H1 (cell line): Measurements from ENCODE around the gene ADPRM. TPM values are rescaled to one million over a fixed set of nuclear protein-coding genes. Genes with fewer than 3 reads are reported as not detected.

Source experiments
- CTCF ChIA-PET: fragments of 300-600 bp; sonication (Branson Sonifier 250); formaldehyde crosslinking; loops from one replicate; lab custom pipeline; 2021; ENCODE audit not compliant: partially characterized antibody; lab: Charles Lee
- POLR2A ChIA-PET: fragments of 300-600 bp; sonication (Branson Sonifier 250); formaldehyde crosslinking; loops from one replicate; lab custom pipeline; 2021; ENCODE audit warnings: inconsistent platforms; ENCODE audit not compliant: partially characterized antibody; lab: Charles Lee
- DNase-seq, 2 experiments: peaks; one replicate each; pipeline versions ENCODE4 v3.0.0 to v3.0.0-alpha.2; 2010 to 2022; ENCODE audit warnings: low spot score in 2 of 2, low read depth in 1 of 2, mixed read lengths in 1 of 2
- FAIRE-seq: peaks from 2 replicates; lab custom pipeline; 2011; peaks lifted over from hg19 to GRCh38; lab: Jason Lieb, UNC
- H2AFZ ChIP-seq: 2 replicates; pipeline ENCODE4 v1.8.1; 2012; ENCODE audit warnings: low read length, inconsistent platforms
- H2AK5ac ChIP-seq: 2 replicates; pipeline ENCODE4 v1.6.1; 2013; ENCODE audit warnings: low read depth, low read length
- H2BK120ac ChIP-seq: replicated peaks from 2 replicates; pipeline ENCODE3; 2013; ENCODE audit warnings: low read depth, low read length, inconsistent platforms
- H2BK12ac ChIP-seq: 2 replicates; pipeline ENCODE4 v1.6.1; 2013; ENCODE audit warnings: low read depth, low read length
- H2BK15ac ChIP-seq: 2 replicates; pipeline ENCODE4 v1.6.1; 2013; ENCODE audit warnings: low read length
- H2BK20ac ChIP-seq: 2 replicates; pipeline ENCODE4 v1.6.1; 2013; ENCODE audit warnings: low read length
- H2BK5ac ChIP-seq: 2 replicates; pipeline ENCODE4 v1.6.1; 2013; ENCODE audit warnings: low read depth, low read length
- H3K14ac ChIP-seq: 2 replicates; pipeline ENCODE4 v1.6.1; 2013; ENCODE audit warnings: inconsistent platforms; ENCODE audit not compliant: insufficient read length
- H3K18ac ChIP-seq: 2 replicates; pipeline ENCODE4 v1.6.1; 2013; ENCODE audit warnings: low read length; ENCODE audit errors: extremely low read depth
- H3K23ac ChIP-seq: 2 replicates; pipeline ENCODE4 v1.6.1; 2013; ENCODE audit warnings: inconsistent platforms; ENCODE audit not compliant: insufficient read length
- H3K23me2 ChIP-seq: 2 replicates; pipeline ENCODE4 v1.6.1; 2013; ENCODE audit warnings: low read depth, low read length
- H3K27ac ChIP-seq: 2 replicates; pipeline ENCODE4 v1.6.1; 2011; ENCODE audit warnings: low read depth, low read length, inconsistent platforms
- H3K27me3 ChIP-seq, 4 experiments: replicated peaks in 1 of 4; 1 replicate in 1 of 4; 2 replicates in 3 of 4; pipeline versions ENCODE4 v1.6.1 to v1.8.1; 2011 to 2013; ENCODE audit warnings: low read length in 3 of 4, mild to moderate bottlenecking in 3 of 4, inconsistent platforms in 2 of 4, mixed read lengths in 2 of 4, moderate library complexity in 1 of 4; ENCODE audit not compliant: control insufficient read depth in 3 of 4, insufficient read depth in 3 of 4; ENCODE audit errors: extremely low read depth in 1 of 4
- H3K36me3 ChIP-seq, 4 experiments: 2 replicates each; pipeline versions ENCODE4 v1.6.1 to v1.8.1; 2011 to 2013; ENCODE audit warnings: mild to moderate bottlenecking in 4 of 4, low read length in 3 of 4, moderate library complexity in 2 of 4, control low read depth in 1 of 4, inconsistent platforms in 1 of 4; ENCODE audit not compliant: insufficient read depth in 4 of 4, control insufficient read depth in 2 of 4
- H3K4ac ChIP-seq: replicated peaks from 2 replicates; pipeline ENCODE3; 2013; ENCODE audit warnings: low read length, low read depth, mixed read lengths, inconsistent platforms; ENCODE audit not compliant: insufficient read length
- H3K4me1 ChIP-seq, 4 experiments: replicated peaks in 1 of 4; 1 replicate in 1 of 4; 2 replicates in 3 of 4; pipeline versions ENCODE4 v1.6.1 to v1.8.1; 2011 to 2013; ENCODE audit warnings: low read length in 3 of 4, inconsistent platforms in 2 of 4, mixed read lengths in 1 of 4; ENCODE audit not compliant: insufficient read depth in 4 of 4, control insufficient read depth in 3 of 4
- H3K4me2 ChIP-seq, 2 experiments: 2 replicates each; pipeline versions ENCODE4 v1.6.1 to v1.8.1; 2011 to 2013; ENCODE audit warnings: low read depth in 2 of 2, low read length in 2 of 2, control low read depth in 1 of 2, inconsistent platforms in 1 of 2, mild to moderate bottlenecking in 1 of 2; ENCODE audit not compliant: insufficient read depth in 1 of 2
- H3K4me3 ChIP-seq, 4 experiments: fragments of 200-600, 300-600 bp in 1 of 4; sonication (generic), shearing (Covaris generic), sonication (Bioruptor Twin) in 1 of 4; 2 replicates each; pipeline versions ENCODE4 v1.5.1 to v1.8.1; 2011 to 2016; ENCODE audit warnings: low read length in 4 of 4, low read depth in 3 of 4, control low read depth in 2 of 4, inconsistent platforms in 2 of 4, mild to moderate bottlenecking in 2 of 4, mixed read lengths in 1 of 4, moderate library complexity in 1 of 4; ENCODE audit not compliant: insufficient read depth in 2 of 4; ENCODE audit errors: extremely low read depth in 1 of 4
- H3K56ac ChIP-seq: replicated peaks from 2 replicates; pipeline ENCODE3; 2013; ENCODE audit warnings: low read depth, mild to moderate bottlenecking, mixed read lengths, low read length, inconsistent platforms; ENCODE audit not compliant: insufficient read length
- H3K79me1 ChIP-seq: 2 replicates; pipeline ENCODE4 v1.6.1; 2013; ENCODE audit warnings: low read depth, low read length, control low read depth
- H3K79me2 ChIP-seq, 2 experiments: 2 replicates each; pipeline versions ENCODE4 v1.6.1 to v1.8.1; 2012 to 2013; ENCODE audit warnings: low read length in 2 of 2, mild to moderate bottlenecking in 2 of 2, inconsistent platforms in 1 of 2; ENCODE audit not compliant: insufficient read depth in 2 of 2, control insufficient read depth in 1 of 2
- H3K9ac ChIP-seq, 4 experiments: replicated peaks in 1 of 4; 1 replicate in 1 of 4; 2 replicates in 3 of 4; pipeline versions ENCODE4 v1.6.1 to v1.8.1; 2011 to 2013; ENCODE audit warnings: low read depth in 3 of 4, low read length in 3 of 4, control low read depth in 2 of 4, mild to moderate bottlenecking in 2 of 4, moderate library complexity in 2 of 4, inconsistent platforms in 1 of 4; ENCODE audit errors: extremely low read depth in 1 of 4
- H3K9me3 ChIP-seq, 2 experiments: 2 replicates each; pipeline versions ENCODE4 v1.6.1 to v1.8.1; 2012 to 2013; ENCODE audit warnings: mild to moderate bottlenecking in 2 of 2, moderate library complexity in 2 of 2, control low read depth in 1 of 2, inconsistent platforms in 1 of 2, low read depth in 1 of 2, low read length in 1 of 2, mixed read lengths in 1 of 2; ENCODE audit not compliant: insufficient read depth in 2 of 2
- H4K20me1 ChIP-seq, 2 experiments: replicated peaks in 1 of 2; 2 replicates each; pipeline versions ENCODE3 to v1.8.1; 2011 to 2013; ENCODE audit warnings: inconsistent platforms in 2 of 2, low read length in 2 of 2, mild to moderate bottlenecking in 1 of 2; ENCODE audit not compliant: insufficient read depth in 2 of 2, control insufficient read depth in 1 of 2
- H4K5ac ChIP-seq: 2 replicates; pipeline ENCODE4 v1.6.1; 2013; ENCODE audit warnings: low read length, low read depth, mixed read lengths, inconsistent platforms; ENCODE audit not compliant: insufficient read length
- H4K8ac ChIP-seq: 2 replicates; pipeline ENCODE4 v1.8.0; 2013; ENCODE audit warnings: mild to moderate bottlenecking, moderate library complexity, low read length, inconsistent platforms; ENCODE audit not compliant: insufficient read depth; ENCODE audit errors: extremely low read depth
- H4K91ac ChIP-seq: replicated peaks from 2 replicates; pipeline ENCODE3; 2013; ENCODE audit warnings: low read length, mixed read lengths, inconsistent platforms; ENCODE audit not compliant: insufficient read length
- BACH1 ChIP-seq: IDR thresholded peaks from 2 replicates; pipeline ENCODE4 v1.6.1; 2012; ENCODE audit warnings: low read length, improper control_type of control experiment
- BCL11A ChIP-seq, 2 experiments: IDR thresholded peaks; one replicate each; pipeline ENCODE4 v1.6.1; 2011; ENCODE audit warnings: low read depth in 2 of 2, low read length in 2 of 2, mild to moderate bottlenecking in 2 of 2
- EGR1 ChIP-seq: IDR thresholded peaks from 2 replicates; pipeline ENCODE4 v1.6.1; 2011; ENCODE audit warnings: low read depth, low read length, borderline replicate concordance
- GTF2F1 ChIP-seq: IDR thresholded peaks from 2 replicates; pipeline ENCODE4 v1.6.1; 2012; ENCODE audit warnings: low read depth, low read length, improper control_type of control experiment, borderline replicate concordance
- HDAC2 ChIP-seq, 2 experiments: fragments of 300-600 bp in 1 of 2; sonication (generic) in 1 of 2; IDR thresholded peaks; 2 replicates each; pipeline ENCODE4 v1.6.1; 2011 to 2012; ENCODE audit warnings: low read depth in 2 of 2, low read length in 2 of 2, mild to moderate bottlenecking in 2 of 2, moderate library complexity in 2 of 2, borderline replicate concordance in 1 of 2, inconsistent platforms in 1 of 2
- KDM4A ChIP-seq: IDR thresholded peaks from one replicate; pipeline ENCODE4 v1.7.1; 2012; ENCODE audit warnings: low read depth, mild to moderate bottlenecking, moderate library complexity, low read length, inconsistent platforms; ENCODE audit not compliant: severe bottlenecking
- SIX5 ChIP-seq: IDR thresholded peaks from 2 replicates; pipeline ENCODE4 v1.6.1; 2011; ENCODE audit warnings: mild to moderate bottlenecking, low read depth, low read length
- SP2 ChIP-seq: IDR thresholded peaks from 2 replicates; pipeline ENCODE4 v1.6.1; 2012; ENCODE audit warnings: mild to moderate bottlenecking, low read length, inconsistent platforms
- SUZ12 ChIP-seq: fragments of 200-600 bp; sonication (generic); IDR thresholded peaks from 2 replicates; pipeline ENCODE4 v1.6.1; 2012; ENCODE audit warnings: mild to moderate bottlenecking, inconsistent platforms, low read length, moderate library complexity, mixed read lengths
- TAF1 ChIP-seq: IDR thresholded peaks from 2 replicates; pipeline ENCODE4 v1.6.1; 2011; ENCODE audit warnings: mild to moderate bottlenecking, low read depth, low read length
- WGBS, 2 experiments: shearing (Covaris generic) in 1 of 2; methylation state at CpG; one replicate each; pipeline versions ENCODE4 v1.1.6 to v1.1.7; 2013 to 2015; ENCODE audit warnings: low lambda C conversion rate in 2 of 2, mixed read lengths in 2 of 2, inconsistent platforms in 1 of 2, low coverage in 1 of 2, missing lambda C conversion rate in 1 of 2; ENCODE audit not compliant: insufficient replicate concordance in 2 of 2, insufficient coverage in 1 of 2, insufficient read length in 1 of 2; ENCODE audit errors: extremely low coverage in 1 of 2, missing lambda C conversion rate in 1 of 2; 5-methylcytosine and 5-hydroxymethylcytosine counted together
- polyA plus RNA-seq, 7 experiments: library from polyadenylated mRNA; depleted of rRNA in 3 of 7; stranded (reverse) in 5 of 7; unstranded in 2 of 7; fragments of >200 nt in 5 of 7; fragments of 200-250 nt in 2 of 7; gene quantifications; 1 replicate in 5 of 7; 2 replicates in 1 of 7; 4 replicates in 1 of 7; pipeline versions ENCODE4 v1.2.1 to v1.2.3, GENCODE V29; 2011 to 2013; ENCODE audit warnings: missing spikeins in 2 of 7, mixed read lengths in 2 of 7
- total RNA-seq: library from RNA; stranded (reverse); fragmentation: NEBNext Ultra II Directional; extraction: Animal tissue kit (Norgen Biotek cat#: 25700); gene quantifications from 2 replicates; pipeline ENCODE4 v1.2.1, GENCODE V29; 2021
- TF ChIP-seq, protein P1 (sequence below): IDR thresholded peaks from 2 replicates; pipeline ENCODE4 v1.6.1; 2012; ENCODE audit warnings: inconsistent platforms

The ADPRM gene
- total and polyA plus RNA-seq, 2 of the 8 experiments (the other 6 are each of a cell fraction or from before 2014, with no cell fraction given), result 6.7 to 7.9 TPM

DNA sequence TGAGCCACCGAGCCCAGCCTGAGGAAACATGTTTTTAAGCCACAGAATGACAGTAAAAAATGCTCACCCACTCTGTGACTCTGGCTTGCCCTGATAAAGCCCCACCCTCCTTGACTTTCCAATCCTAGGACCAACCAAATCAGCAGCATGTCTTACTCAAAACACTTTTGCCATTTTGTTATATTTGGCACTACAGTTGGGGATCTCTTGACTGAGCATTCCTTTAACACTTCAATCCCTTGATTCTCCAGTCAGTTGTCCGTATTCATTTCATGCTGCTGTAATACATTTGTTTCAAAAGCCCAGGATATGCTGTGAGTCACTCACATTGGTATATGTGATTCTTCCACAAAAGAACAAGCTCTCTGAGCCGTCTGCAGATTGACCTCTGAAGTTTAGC is 48.4 kb upstream of the ADPRM start:
- WGBS, 2 experiments, result 88% methylated on average over 3 of the region's 3 CpGs; no CpG with 5 or more reads in 1 of the 2 experiments
- H3K9ac ChIP-seq, result no peak overlapping the region
- no peaks in the 10 kb centered on the region for H4K20me1 ChIP-seq
- H3K4ac ChIP-seq, result no peak overlapping the region
- ChIA-PET CTCF (interaction anchor here (0.6 to 2.1 kb wide), 5 partner anchors 11 to 947 kb away, joined by 3 to 5 read pairs (median 4); no protein-coding TSS in a partner anchor), POLR2A (no interaction called here)
- no peak overlapping the region for H2BK120ac ChIP-seq
- no peak overlapping the region for H4K5ac ChIP-seq
- H3K79me2 ChIP-seq, result no peaks in the 10 kb centered on the region
- H3K4me1 ChIP-seq, result no peaks in the 10 kb centered on the region
- no peak for FAIRE-seq
- no peak overlapping the region for H2BK15ac ChIP-seq
- no peak for DNase-seq
- H3K18ac ChIP-seq, result no peak overlapping the region
- no peak overlapping the region for H2BK12ac ChIP-seq
- no peak overlapping the region for H3K56ac ChIP-seq
- no peak overlapping the region for H3K4me3 ChIP-seq
- H3K23me2 ChIP-seq, result no peaks in the 10 kb centered on the region
- no peak overlapping the region for H2AK5ac ChIP-seq
- H3K14ac ChIP-seq, result no peak overlapping the region
- H3K79me1 ChIP-seq, result no peaks in the 10 kb centered on the region
- no peak for TF ChIP-seq SP2
- TF ChIP-seq HDAC2 (IDR thresholded peaks at IDR 0.05; ENCODE audit: borderline replicate concordance in 1 of 2, low read depth in 2 of 2, low read length in 2 of 2), result no peak
- no peak for TF ChIP-seq BACH1
- TF ChIP-seq KDM4A, result no peak
- no peak for TF ChIP-seq GTF2F1
- TF ChIP-seq BCL11A (IDR thresholded peaks at IDR 0.05; ENCODE audit: low read depth in 2 of 2, low read length in 2 of 2), result no peak
- no peak for TF ChIP-seq SIX5
- TF ChIP-seq EGR1, result no peak
- no peak for TF ChIP-seq SUZ12
- no peak for TF ChIP-seq TAF1
- TF ChIP-seq, protein P1, sequence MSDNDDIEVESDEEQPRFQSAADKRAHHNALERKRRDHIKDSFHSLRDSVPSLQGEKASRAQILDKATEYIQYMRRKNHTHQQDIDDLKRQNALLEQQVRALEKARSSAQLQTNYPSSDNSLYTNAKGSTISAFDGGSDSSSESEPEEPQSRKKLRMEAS, result no peak
- H3K27me3 ChIP-seq, result no peaks in the 10 kb centered on the region
- no peaks in the 10 kb centered on the region for H3K9me3 ChIP-seq
- no peak overlapping the region for H2BK5ac ChIP-seq
- H2AFZ ChIP-seq, result no peak overlapping the region
- H3K27ac ChIP-seq, result no peak overlapping the region
- peaks cover 0 to 4% (median 0%) of the 10 kb centered on the region in 4 experiments; a peak in 1 of 8 replicates for H3K36me3 ChIP-seq
- H4K8ac ChIP-seq, result no peak overlapping the region
- H3K4me2 ChIP-seq, result no peak overlapping the region
- no peak overlapping the region for H2BK20ac ChIP-seq
- H4K91ac ChIP-seq, result no peak overlapping the region
- H3K23ac ChIP-seq, result no peak overlapping the region
